ENCODE data around the gene PCA3. TPM values are rescaled to one million over a fixed set of nuclear protein-coding genes. Genes with fewer than 3 reads are reported as not detected.

Gene PCA3
- total RNA-seq, 2 experiments from 2014 or later = not detected

- no peak for DNase-seq
- TF ChIP-seq CTCF (IDR thresholded peaks at IDR 0.05) = no peak
- Mint-ChIP-seq H3K27me3 (peaks cover 22% of the 10 kb centered on the region), H3K4me3 (no peak overlapping the region), H3K36me3 (ENCODE audit: low read depth) (no peaks in the 10 kb centered on the region), H3K4me1 (ENCODE audit: low read depth) (no peaks in the 10 kb centered on the region), H3K9me3 (no peaks in the 10 kb centered on the region), H3K27ac (no peak overlapping the region)
- POLR2A ChIA-PET = no interaction called here
- Histone ChIP-seq H3K36me3 (ENCODE audit: insufficient read depth, low read length) (no peaks in the 10 kb centered on the region), H3K27ac (ENCODE audit: low read depth in 1 of 2, low read length in 2 of 2) (no peak overlapping the region), H3K4me3 (ENCODE audit: low read length) (no peak overlapping the region), H3K27me3 (ENCODE audit: control insufficient read depth in 1 of 2, insufficient read depth in 2 of 2, low read length in 2 of 2) (peaks cover 3 to 4% of the 10 kb centered on the region in 2 experiments), H3K9me3 (ENCODE audit: control insufficient read depth in 1 of 2, insufficient read depth in 1 of 2, low read length in 2 of 2) (no peaks in the 10 kb centered on the region), H3K4me1 (ENCODE audit: insufficient read depth, low read length) (no peaks in the 10 kb centered on the region)
- ATAC-seq (ENCODE audit: poor library complexity) = no peak
- intact Hi-C loops (cut with DNase I, micrococcal nuclease) = no loop called here
- CTCF ChIA-PET = no interaction called here
These were observed 31.1 kb upstream of the PCA3 start for GRCh38 chr9:76733096-76733495.

- H3K36me3 Mint-ChIP-seq (ENCODE audit: low read depth) = no peaks in the 10 kb centered on the region
- H3K4me3 Mint-ChIP-seq = no peak overlapping the region
- no peaks in the 10 kb centered on the region for H3K4me1 ChIP-seq (ENCODE audit: insufficient read depth, low read length)
- H3K27me3 ChIP-seq (ENCODE audit: control insufficient read depth in 1 of 2, insufficient read depth in 2 of 2, low read length in 2 of 2) = peaks cover 3 to 4% of the 10 kb centered on the region in 2 experiments
- CTCF ChIA-PET = no interaction called here
- H3K27me3 Mint-ChIP-seq = peaks cover 23% of the 10 kb centered on the region
- no peaks in the 10 kb centered on the region for H3K9me3 ChIP-seq (ENCODE audit: control insufficient read depth in 1 of 2, insufficient read depth in 1 of 2, low read length in 2 of 2)
- no peaks in the 10 kb centered on the region for H3K36me3 ChIP-seq (ENCODE audit: insufficient read depth, low read length)
- TF ChIP-seq CTCF (IDR thresholded peaks at IDR 0.05) = no peak
- no peaks in the 10 kb centered on the region for H3K9me3 Mint-ChIP-seq
- no peaks in the 10 kb centered on the region for H3K4me1 Mint-ChIP-seq (ENCODE audit: low read depth)
- H3K27ac ChIP-seq (ENCODE audit: low read depth in 1 of 2, low read length in 2 of 2) = no peak overlapping the region
- DNase-seq (no peak), ATAC-seq (ENCODE audit: poor library complexity) (no peak)
- POLR2A ChIA-PET = no interaction called here
- no peak overlapping the region for H3K4me3 ChIP-seq (ENCODE audit: low read length)
- intact Hi-C loops (cut with DNase I, micrococcal nuclease) = no loop called here
- no peak overlapping the region for H3K27ac Mint-ChIP-seq
These were observed 29.5 kb upstream of the PCA3 start for GRCh38 chr9:76734716-76735115.

GRCh38 chr9:76737154-76737902, 26.9 kb upstream of the PCA3 start:
- H3K27ac Mint-ChIP-seq = no peak overlapping the region
- Histone ChIP-seq H3K9me3 (ENCODE audit: control insufficient read depth in 1 of 2, insufficient read depth in 1 of 2, low read length in 2 of 2) (no peaks in the 10 kb centered on the region), H3K4me3 (ENCODE audit: low read length) (no peak overlapping the region), H3K4me1 (ENCODE audit: insufficient read depth, low read length) (no peaks in the 10 kb centered on the region), H3K36me3 (ENCODE audit: insufficient read depth, low read length) (no peaks in the 10 kb centered on the region), H3K27me3 (ENCODE audit: control insufficient read depth in 1 of 2, insufficient read depth in 2 of 2, low read length in 2 of 2) (peaks cover 0 to 4% of the 10 kb centered on the region in 2 experiments), H3K27ac (ENCODE audit: low read depth in 1 of 2, low read length in 2 of 2) (no peak overlapping the region)
- no peak for DNase-seq
- ChIA-PET CTCF (no interaction called here), POLR2A (no interaction called here)
- no peak overlapping the region for H3K4me3 Mint-ChIP-seq
- no peaks in the 10 kb centered on the region for H3K9me3 Mint-ChIP-seq
- peaks cover 22% of the 10 kb centered on the region for H3K27me3 Mint-ChIP-seq
- ATAC-seq (ENCODE audit: poor library complexity) = no peak
- no peaks in the 10 kb centered on the region for H3K4me1 Mint-ChIP-seq (ENCODE audit: low read depth)
- H3K36me3 Mint-ChIP-seq (ENCODE audit: low read depth) = no peaks in the 10 kb centered on the region
- no peak for TF ChIP-seq CTCF (IDR thresholded peaks at IDR 0.05)
- intact Hi-C loops (cut with DNase I, micrococcal nuclease) = no loop called here
